GM21526 (cell line): ENCODE results near the gene VKORC1L1.

ENCODE experiments used
- ATAC-seq: cut with Tn5 transposase; IDR thresholded peaks from one replicate; pipeline ENCODE4 v1.9.1; 2021; ENCODE audit warnings: moderate library complexity; ENCODE audit not compliant: unreplicated experiment, low FRiP score

The VKORC1L1 gene

DNA sequence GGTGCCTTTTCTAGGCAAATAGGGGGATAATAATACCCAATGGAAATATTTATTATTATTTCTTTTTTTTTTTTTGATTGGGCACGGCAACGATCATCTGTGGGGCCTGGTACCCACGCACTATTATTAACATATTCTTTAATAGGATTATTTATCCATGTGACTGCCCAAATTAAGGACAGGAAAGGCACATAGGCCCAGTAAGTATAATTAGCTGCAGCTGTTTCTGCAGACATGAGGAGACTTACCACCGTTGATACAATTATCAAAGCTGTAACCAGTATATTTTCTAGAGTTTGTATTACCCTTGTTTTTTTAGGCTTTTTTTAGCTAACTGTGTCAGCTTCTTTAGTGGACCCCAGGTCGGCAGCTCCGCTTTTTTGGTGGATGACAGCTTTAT is 134.4 kb downstream of the VKORC1L1 start:
- ATAC-seq, result no peak
